Thyroid gland (tissue), 4 donors: ENCODE results near the gene OR1Q1. TPM values are rescaled to one million over a fixed set of nuclear protein-coding genes. Genes with fewer than 3 reads are reported as not detected.
"Not testable (repeated sequence)": the region's sequence is repeated elsewhere in the genome, so short reads cannot be mapped to it uniquely, and the experiment has no call there.

Source experiments
- DNase-seq, 2 donors: peaks; one replicate each; pipeline ENCODE4 v3.0.0-alpha.2; 2019
- H3K27ac ChIP-seq, 3 donors: fragments of 200-600 bp; sonication (generic); 1 replicate in 2 of 3; 2 replicates in 1 of 3; pipeline ENCODE4 v1.5.1; 2016 to 2019; ENCODE audit warnings: mild to moderate bottlenecking in 1 of 3, moderate library complexity in 1 of 3
- H3K27me3 ChIP-seq: fragments of 200-600 bp; sonication (generic); one replicate; pipeline ENCODE4 v1.5.1; 2019
- H3K36me3 ChIP-seq, 2 donors: fragments of 200-600 bp; sonication (generic); one replicate each; pipeline ENCODE4 v1.5.1; 2016 to 2019
- H3K4me1 ChIP-seq, 2 donors: fragments of 200-600 bp; sonication (generic); one replicate each; pipeline ENCODE4 v1.5.1; 2017 to 2019
- H3K4me3 ChIP-seq, 3 donors: fragments of 200-600 bp; sonication (generic); replicated peaks in 1 of 3; 1 replicate in 2 of 3; 2 replicates in 1 of 3; pipeline ENCODE4 v1.5.1; 2016; ENCODE audit warnings: mild to moderate bottlenecking in 1 of 3
- H3K9me3 ChIP-seq: fragments of 200-600 bp; sonication (generic); one replicate; pipeline ENCODE4 v1.5.1; 2017
- CTCF ChIP-seq, 6 experiments: fragments of 200-600 bp in 3 of 6; fragments of 450-650 bp in 3 of 6; sonication (generic) in 3 of 6; IDR thresholded peaks; one replicate each; pipeline ENCODE4 v1.5.1; 2016 to 2019; ENCODE audit warnings: antibody characterized with exemption in 6 of 6, mild to moderate bottlenecking in 2 of 6, inconsistent platforms in 1 of 6, moderate library complexity in 1 of 6
- POLR2A ChIP-seq, 2 donors: fragments of 450-650 bp; IDR thresholded peaks; one replicate each; pipeline ENCODE4 v1.6.1; 2017; ENCODE audit warnings: antibody characterized with exemption in 2 of 2, mild to moderate bottlenecking in 2 of 2, moderate library complexity in 1 of 2
- WGBS, 2 donors: methylation state at CpG; one replicate each; pipeline ENCODE4 v1.1.5; 2017; 5-methylcytosine and 5-hydroxymethylcytosine counted together
- intact Hi-C: fragments of 100-400 bp; cut with DNase I; formaldehyde crosslinking; loops from one replicate; pipeline ENCODE4 v1.15.1; 2023
- total RNA-seq, 4 donors: library from RNA; depleted of rRNA; stranded (reverse); fragments of >200 nt; gene quantifications; one replicate each; pipeline ENCODE4 v1.2.3, GENCODE V29; 2016

OR1Q1 gene, protein sequence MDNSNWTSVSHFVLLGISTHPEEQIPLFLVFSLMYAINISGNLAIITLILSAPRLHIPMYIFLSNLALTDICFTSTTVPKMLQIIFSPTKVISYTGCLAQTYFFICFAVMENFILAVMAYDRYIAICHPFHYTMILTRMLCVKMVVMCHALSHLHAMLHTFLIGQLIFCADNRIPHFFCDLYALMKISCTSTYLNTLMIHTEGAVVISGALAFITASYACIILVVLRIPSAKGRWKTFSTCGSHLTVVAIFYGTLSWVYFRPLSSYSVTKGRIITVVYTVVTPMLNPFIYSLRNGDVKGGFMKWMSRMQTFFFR
- total RNA-seq, result not detected

- 84 to 85% methylated on average over 1 of the region's 1 CpG for WGBS, 2 donors
- no peak within 1 kb of the TSS for H3K4me3 ChIP-seq
- intact Hi-C loops, result no loop called here
- no peaks in the 10 kb centered on the region for H3K4me1 ChIP-seq
- H3K27ac ChIP-seq, result no peak within 1 kb of the TSS
- TF ChIP-seq CTCF (IDR thresholded peaks at IDR 0.05), result no peak
- no peak for TF ChIP-seq POLR2A (IDR thresholded peaks at IDR 0.05)
- H3K36me3 ChIP-seq, result no peaks in the 10 kb centered on the region
- H3K9me3 ChIP-seq, result no peaks in the 10 kb centered on the region
- no peaks in the 10 kb centered on the region for H3K27me3 ChIP-seq
- DNase-seq, result no peak
Measured at GRCh38 chr9:122614362-122614761, at the start of gene OR1Q1. OR1Q1 (plus strand) TSS chr9:122614738; CDS start chr9:122614738, 0 bp downstream.

- Histone ChIP-seq H3K36me3 (no peaks in the 10 kb centered on the region), H3K4me1 (no peaks in the 10 kb centered on the region), H3K9me3 (no peaks in the 10 kb centered on the region), H3K27ac (no peak overlapping the region), H3K27me3 (no peaks in the 10 kb centered on the region), H3K4me3 (no peak overlapping the region)
- 90 to 97% methylated on average over 4 of the region's 4 CpGs for WGBS, 2 donors
- no peak for DNase-seq
- intact Hi-C loops, result no loop called here
- TF ChIP-seq POLR2A (IDR thresholded peaks at IDR 0.05) (no peak), CTCF (IDR thresholded peaks at IDR 0.05) (no peak)
Measured at GRCh38 chr9:122567901-122568300, 46.6 kb upstream of the OR1Q1 start.

GRCh38 chr9:122572456-122572855 is 42.1 kb upstream of the OR1Q1 start:
- DNase-seq, result no peak
- Histone ChIP-seq H3K27ac (no peak overlapping the region), H3K27me3 (no peaks in the 10 kb centered on the region), H3K4me1 (no peaks in the 10 kb centered on the region), H3K4me3 (no peak overlapping the region), H3K9me3 (no peaks in the 10 kb centered on the region), H3K36me3 (no peaks in the 10 kb centered on the region)
- no peak for TF ChIP-seq POLR2A (IDR thresholded peaks at IDR 0.05)
- TF ChIP-seq CTCF (IDR thresholded peaks at IDR 0.05), result no peak
- intact Hi-C loops, result no loop called here
- WGBS, 2 donors, result 61 to 69% methylated on average over 2 of the region's 2 CpGs

DNA sequence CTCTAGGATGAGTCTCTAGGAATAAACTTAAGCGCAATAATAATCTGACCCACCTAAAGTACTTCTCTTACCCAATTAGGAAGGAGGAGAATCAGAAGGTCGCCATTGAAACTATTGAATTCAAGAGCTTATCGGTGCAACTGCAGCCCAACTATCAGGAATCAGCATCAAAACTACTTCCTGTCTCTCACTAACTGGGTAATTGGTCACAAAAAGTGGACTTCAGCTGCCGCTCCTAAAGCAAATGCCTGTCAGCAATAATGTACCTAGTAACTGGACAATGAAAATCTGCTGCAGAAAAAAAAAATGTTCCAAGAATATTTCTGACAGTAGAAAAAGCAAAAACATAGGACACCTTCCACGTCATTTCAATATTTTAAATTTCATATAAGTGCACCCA is 34.7 kb upstream of the OR1Q1 start:
- no peaks in the 10 kb centered on the region for H3K36me3 ChIP-seq
- no peaks in the 10 kb centered on the region for H3K27me3 ChIP-seq
- intact Hi-C loops, result no loop called here
- no peak for DNase-seq
- 76 to 81% methylated on average over 5 of the region's 5 CpGs for WGBS, 2 donors
- no peaks in the 10 kb centered on the region for H3K4me1 ChIP-seq
- no peaks in the 10 kb centered on the region for H3K9me3 ChIP-seq
- no peak overlapping the region for H3K4me3 ChIP-seq
- no peak overlapping the region for H3K27ac ChIP-seq
- TF ChIP-seq CTCF (IDR thresholded peaks at IDR 0.05), result no peak
- TF ChIP-seq POLR2A (IDR thresholded peaks at IDR 0.05), result no peak

DNA sequence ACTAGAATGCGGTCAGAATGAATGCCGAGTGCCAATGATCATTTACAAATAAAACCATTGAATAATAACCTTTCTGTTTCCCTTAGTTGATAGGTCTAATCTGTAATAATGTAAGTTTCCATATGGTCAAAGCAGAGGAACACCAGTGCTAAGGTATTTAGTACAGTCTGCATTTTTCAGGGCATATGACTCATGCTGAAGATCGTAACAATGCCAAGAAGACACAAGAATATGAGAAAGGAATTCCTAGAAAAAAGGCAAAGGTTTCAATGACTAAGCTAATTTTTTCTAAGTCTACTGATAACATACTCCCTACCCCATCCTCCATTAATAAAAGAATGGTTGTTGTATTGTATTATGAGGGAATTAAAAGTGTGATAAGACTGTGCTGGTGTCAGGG is 34.2 kb upstream of the OR1Q1 start:
- Histone ChIP-seq H3K4me3 (no peak overlapping the region), H3K9me3 (no peaks in the 10 kb centered on the region), H3K4me1 (no peaks in the 10 kb centered on the region), H3K36me3 (no peaks in the 10 kb centered on the region), H3K27ac (no peak overlapping the region), H3K27me3 (no peaks in the 10 kb centered on the region)
- TF ChIP-seq CTCF (IDR thresholded peaks at IDR 0.05), result no peak
- TF ChIP-seq POLR2A (IDR thresholded peaks at IDR 0.05), result no peak
- no peak for DNase-seq
- 88 to 89% methylated on average over 3 of the region's 3 CpGs for WGBS, 2 donors
- intact Hi-C loops, result no loop called here

- DNase-seq, H3K27ac ChIP-seq, H3K4me3 ChIP-seq, H3K36me3 ChIP-seq, H3K9me3 ChIP-seq, intact Hi-C loops, H3K27me3 ChIP-seq, H3K4me1 ChIP-seq: not testable (repeated sequence)
- 92 to 94% methylated on average over 8 of the region's 8 CpGs for WGBS, 2 donors
Measured at GRCh38 chr9:122583284-122583683, 31.3 kb upstream of the OR1Q1 start, which contains the start of gene OR1L8. OR1L8 (minus strand) TSS chr9:122583384; CDS start chr9:122568477, 14,907 bp downstream.
